Measurements from ENCODE around the gene SPACA9.

SPACA9 gene

DNA sequence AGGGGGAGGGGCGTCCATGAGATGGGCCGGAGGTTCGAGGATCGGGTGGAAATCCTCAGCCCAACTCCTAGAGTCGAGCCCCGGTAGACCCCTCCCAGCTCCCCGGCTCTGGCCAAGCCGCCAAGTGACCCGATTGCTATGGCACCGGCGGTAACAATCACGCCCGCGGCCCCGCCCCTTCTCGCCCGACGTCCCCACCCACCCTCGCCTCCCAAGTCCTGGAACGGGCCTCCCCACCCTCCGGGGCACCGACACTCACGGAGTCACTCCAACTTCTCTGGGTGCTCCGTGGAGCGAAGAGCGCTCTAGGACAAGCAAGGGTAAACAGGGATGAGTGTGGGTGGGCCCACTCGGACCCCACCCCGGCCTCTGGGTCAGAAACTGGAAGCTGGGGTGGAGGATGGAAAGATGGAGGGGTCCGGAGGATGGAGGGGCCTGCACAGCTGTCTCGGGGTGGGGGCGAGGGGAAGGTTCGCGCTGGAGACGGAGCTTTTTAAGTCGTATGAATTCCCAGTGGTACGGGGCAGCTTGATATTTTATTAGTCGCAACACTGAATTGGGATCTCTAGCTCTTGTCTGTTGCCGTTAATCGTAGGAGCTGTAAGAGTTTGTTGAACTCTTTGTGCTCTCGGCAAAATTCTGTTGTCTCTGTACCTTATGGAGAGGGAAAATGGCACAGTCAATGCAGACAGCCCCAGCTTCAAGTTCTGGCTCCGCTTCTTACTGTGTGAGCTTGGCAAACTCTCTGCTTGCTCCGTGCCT, at the start of gene SPACA9:
SPACA9 (plus strand) TSS at position 204 of the 762 bp plus-strand sequence. CDS start 5,050 bp downstream, outside the sequence.
- peak within 1 kb of the TSS; percentile 73 to 77 for H3K27ac ChIP-seq (ENCODE audit: low read depth in 2 of 2, low read length in 2 of 2)
- peaks cover 6 to 7% of the 10 kb centered on the region in 2 donors for H3K4me1 ChIP-seq (ENCODE audit: control insufficient read depth in 2 of 2, insufficient read depth in 2 of 2, low read length in 2 of 2)
- H3K4me3 ChIP-seq (ENCODE audit: low read length in 2 of 2) = peak within 1 kb of the TSS; percentile 90 to 93
- no peaks in the 10 kb centered on the region for H3K36me3 ChIP-seq (ENCODE audit: control insufficient read depth in 2 of 2, insufficient read depth in 2 of 2, low read length in 2 of 2)
- H3K27me3 ChIP-seq (ENCODE audit: control insufficient read depth in 2 of 2, insufficient read depth in 2 of 2, low read length in 2 of 2) = no peaks in the 10 kb centered on the region
- H3K9me3 ChIP-seq (ENCODE audit: control insufficient read depth in 2 of 2, low read length in 2 of 2) = no peaks in the 10 kb centered on the region
- peak within 1 kb of the TSS; percentile 85 for H3K9ac ChIP-seq (ENCODE audit: low read depth in 1 of 2, low read length in 2 of 2)

- Histone ChIP-seq H3K4me1 (ENCODE audit: control insufficient read depth in 2 of 2, insufficient read depth in 2 of 2, low read length in 2 of 2) (no peaks in the 10 kb centered on the region), H3K4me3 (ENCODE audit: low read length in 2 of 2) (no peak overlapping the region)
Measured at GRCh38 chr9:132832171-132832881, 46.4 kb upstream of the SPACA9 start.

GRCh38 chr9:132833550-132834121, 45.1 kb upstream of the SPACA9 start:
- Histone ChIP-seq H3K4me1 (ENCODE audit: control insufficient read depth in 2 of 2, insufficient read depth in 2 of 2, low read length in 2 of 2) (no peaks in the 10 kb centered on the region), H3K4me3 (ENCODE audit: low read length in 2 of 2) (no peak overlapping the region), H3K9me3 (ENCODE audit: control insufficient read depth in 2 of 2, low read length in 2 of 2) (no peaks in the 10 kb centered on the region), H3K9ac (ENCODE audit: low read depth in 1 of 2, low read length in 2 of 2) (no peak overlapping the region), H3K27me3 (ENCODE audit: control insufficient read depth in 2 of 2, insufficient read depth in 2 of 2, low read length in 2 of 2) (no peaks in the 10 kb centered on the region), H3K27ac (ENCODE audit: low read depth in 2 of 2, low read length in 2 of 2) (no peak overlapping the region), H3K36me3 (ENCODE audit: control insufficient read depth in 2 of 2, insufficient read depth in 2 of 2, low read length in 2 of 2) (no peaks in the 10 kb centered on the region)

More at GRCh38 chr9:132832171-132832881, 46.4 kb upstream of the SPACA9 start:
- Histone ChIP-seq H3K9me3 (ENCODE audit: control insufficient read depth in 2 of 2, low read length in 2 of 2) (no peaks in the 10 kb centered on the region), H3K27ac (ENCODE audit: low read depth in 2 of 2, low read length in 2 of 2) (no peak overlapping the region), H3K9ac (ENCODE audit: low read depth in 1 of 2, low read length in 2 of 2) (no peak overlapping the region), H3K27me3 (ENCODE audit: control insufficient read depth in 2 of 2, insufficient read depth in 2 of 2, low read length in 2 of 2) (no peaks in the 10 kb centered on the region), H3K36me3 (ENCODE audit: control insufficient read depth in 2 of 2, insufficient read depth in 2 of 2, low read length in 2 of 2) (no peaks in the 10 kb centered on the region)

DNA sequence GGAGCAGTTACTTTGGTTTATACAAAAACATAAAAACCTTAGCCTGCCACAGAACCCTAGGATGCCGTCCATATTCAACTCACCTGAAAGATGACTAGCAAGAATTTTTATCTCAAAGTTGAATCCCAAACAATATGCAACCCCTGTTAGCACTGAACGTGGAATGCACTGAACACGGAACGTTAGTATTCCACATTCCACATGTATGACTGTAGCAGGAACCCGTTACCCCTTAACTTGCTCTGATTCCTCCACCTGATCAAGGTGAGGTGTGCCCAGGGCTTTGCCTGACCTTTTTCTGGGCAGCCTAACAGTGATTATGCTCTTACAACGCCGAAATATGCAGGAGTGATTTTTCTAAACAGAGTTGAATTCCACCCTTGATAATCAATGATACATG, 44.4 kb upstream of the SPACA9 start:
- H3K4me1 ChIP-seq (ENCODE audit: control insufficient read depth in 2 of 2, insufficient read depth in 2 of 2, low read length in 2 of 2) = no peaks in the 10 kb centered on the region
- no peak overlapping the region for H3K27ac ChIP-seq (ENCODE audit: low read depth in 2 of 2, low read length in 2 of 2)
- H3K36me3 ChIP-seq (ENCODE audit: control insufficient read depth in 2 of 2, insufficient read depth in 2 of 2, low read length in 2 of 2) = no peaks in the 10 kb centered on the region
- H3K9me3 ChIP-seq (ENCODE audit: control insufficient read depth in 2 of 2, low read length in 2 of 2) = no peaks in the 10 kb centered on the region
- H3K9ac ChIP-seq (ENCODE audit: low read depth in 1 of 2, low read length in 2 of 2) = no peak overlapping the region
- H3K4me3 ChIP-seq (ENCODE audit: low read length in 2 of 2) = no peak overlapping the region
- no peaks in the 10 kb centered on the region for H3K27me3 ChIP-seq (ENCODE audit: control insufficient read depth in 2 of 2, insufficient read depth in 2 of 2, low read length in 2 of 2)

GRCh38 chr9:132837501-132838286, 41.0 kb upstream of the SPACA9 start:
- Histone ChIP-seq H3K9me3 (ENCODE audit: control insufficient read depth in 2 of 2, low read length in 2 of 2) (no peaks in the 10 kb centered on the region), H3K36me3 (ENCODE audit: control insufficient read depth in 2 of 2, insufficient read depth in 2 of 2, low read length in 2 of 2) (no peaks in the 10 kb centered on the region), H3K4me3 (ENCODE audit: low read length in 2 of 2) (no peak overlapping the region), H3K27me3 (ENCODE audit: control insufficient read depth in 2 of 2, insufficient read depth in 2 of 2, low read length in 2 of 2) (no peaks in the 10 kb centered on the region), H3K4me1 (ENCODE audit: control insufficient read depth in 2 of 2, insufficient read depth in 2 of 2, low read length in 2 of 2) (no peaks in the 10 kb centered on the region), H3K9ac (ENCODE audit: low read depth in 1 of 2, low read length in 2 of 2) (no peak overlapping the region), H3K27ac (ENCODE audit: low read depth in 2 of 2, low read length in 2 of 2) (no peak overlapping the region)

GRCh38 chr9:132838291-132838690, 40.4 kb upstream of the SPACA9 start:
- Histone ChIP-seq H3K4me3 (ENCODE audit: low read length in 2 of 2) (no peak overlapping the region), H3K36me3 (ENCODE audit: control insufficient read depth in 2 of 2, insufficient read depth in 2 of 2, low read length in 2 of 2) (no peaks in the 10 kb centered on the region), H3K4me1 (ENCODE audit: control insufficient read depth in 2 of 2, insufficient read depth in 2 of 2, low read length in 2 of 2) (no peaks in the 10 kb centered on the region), H3K9ac (ENCODE audit: low read depth in 1 of 2, low read length in 2 of 2) (no peak overlapping the region), H3K9me3 (ENCODE audit: control insufficient read depth in 2 of 2, low read length in 2 of 2) (no peaks in the 10 kb centered on the region), H3K27me3 (ENCODE audit: control insufficient read depth in 2 of 2, insufficient read depth in 2 of 2, low read length in 2 of 2) (no peaks in the 10 kb centered on the region), H3K27ac (ENCODE audit: low read depth in 2 of 2, low read length in 2 of 2) (no peak overlapping the region)

GRCh38 chr9:132840980-132841379, 37.7 kb upstream of the SPACA9 start:
- H3K36me3 ChIP-seq (ENCODE audit: control insufficient read depth in 2 of 2, insufficient read depth in 2 of 2, low read length in 2 of 2) = no peaks in the 10 kb centered on the region
- no peaks in the 10 kb centered on the region for H3K27me3 ChIP-seq (ENCODE audit: control insufficient read depth in 2 of 2, insufficient read depth in 2 of 2, low read length in 2 of 2)
- H3K4me3 ChIP-seq (ENCODE audit: low read length in 2 of 2) = no peak overlapping the region
- H3K4me1 ChIP-seq (ENCODE audit: control insufficient read depth in 2 of 2, insufficient read depth in 2 of 2, low read length in 2 of 2) = no peaks in the 10 kb centered on the region
- no peak overlapping the region for H3K9ac ChIP-seq (ENCODE audit: low read depth in 1 of 2, low read length in 2 of 2)
- no peaks in the 10 kb centered on the region for H3K9me3 ChIP-seq (ENCODE audit: control insufficient read depth in 2 of 2, low read length in 2 of 2)
- H3K27ac ChIP-seq (ENCODE audit: low read depth in 2 of 2, low read length in 2 of 2) = no peak overlapping the region

GRCh38 chr9:132842124-132843044, 36.3 kb upstream of the SPACA9 start:
- Histone ChIP-seq H3K9ac (ENCODE audit: low read depth in 1 of 2, low read length in 2 of 2) (no peak overlapping the region), H3K27ac (ENCODE audit: low read depth in 2 of 2, low read length in 2 of 2) (no peak overlapping the region), H3K4me1 (ENCODE audit: control insufficient read depth in 2 of 2, insufficient read depth in 2 of 2, low read length in 2 of 2) (no peaks in the 10 kb centered on the region), H3K36me3 (ENCODE audit: control insufficient read depth in 2 of 2, insufficient read depth in 2 of 2, low read length in 2 of 2) (no peaks in the 10 kb centered on the region), H3K9me3 (ENCODE audit: control insufficient read depth in 2 of 2, low read length in 2 of 2) (no peaks in the 10 kb centered on the region), H3K27me3 (ENCODE audit: control insufficient read depth in 2 of 2, insufficient read depth in 2 of 2, low read length in 2 of 2) (no peaks in the 10 kb centered on the region), H3K4me3 (ENCODE audit: low read length in 2 of 2) (no peak overlapping the region)
